Gastroesophageal sphincter (tissue), 4 donors: Measurements from ENCODE around the gene SLC3A2. TPM values are rescaled to one million over a fixed set of nuclear protein-coding genes. Genes with fewer than 3 reads are reported as not detected.

Source experiments
- ATAC-seq: fragments of 150-250 bp; one replicate; pipeline ENCODE4 v1.9.1; 2016; ENCODE audit warnings: mild to moderate bottlenecking, moderate library complexity
- H3K27ac ChIP-seq, 4 donors: fragments of 200-600 bp; sonication (generic) in 3 of 4; 1 replicate in 3 of 4; 2 replicates in 1 of 4; pipeline ENCODE4 v1.5.1; 2016 to 2019
- H3K27me3 ChIP-seq: fragments of 200-600 bp; sonication (generic); one replicate; pipeline ENCODE4 v1.5.1; 2019
- H3K36me3 ChIP-seq, 2 donors: fragments of 200-600 bp; sonication (generic); one replicate each; pipeline ENCODE4 v1.5.1; 2019; ENCODE audit warnings: control low read depth in 1 of 2
- H3K4me1 ChIP-seq, 3 donors: fragments of 200-600 bp; sonication (generic); 1 replicate in 2 of 3; 2 replicates in 1 of 3; pipeline ENCODE4 v1.5.1; 2016 to 2019; ENCODE audit warnings: control low read depth in 2 of 3
- H3K4me3 ChIP-seq, 2 donors: fragments of 200-600 bp; sonication (generic); one replicate each; pipeline ENCODE4 v1.5.1; 2019; ENCODE audit warnings: mild to moderate bottlenecking in 1 of 2, moderate library complexity in 1 of 2
- H3K9me3 ChIP-seq, 3 donors: fragments of 200-600 bp; sonication (generic); one replicate each; pipeline ENCODE4 v1.5.1; 2017 to 2019; ENCODE audit warnings: control low read depth in 2 of 3
- EP300 ChIP-seq: sonication (generic); formaldehyde crosslinking; IDR thresholded peaks from one replicate; pipeline ENCODE4 v1.6.1; 2017; ENCODE audit warnings: antibody characterized with exemption, mild to moderate bottlenecking
- POLR2A ChIP-seq, 2 donors: fragments of 450-650 bp; IDR thresholded peaks; one replicate each; pipeline ENCODE4 v1.6.1; 2017; ENCODE audit warnings: antibody characterized with exemption in 2 of 2, mild to moderate bottlenecking in 2 of 2, moderate library complexity in 1 of 2
- POLR2AphosphoS5 ChIP-seq: sonication (generic); formaldehyde crosslinking; IDR thresholded peaks from one replicate; pipeline ENCODE4 v1.6.1; 2017; ENCODE audit warnings: antibody characterized with exemption
- WGBS, 2 donors: methylation state at CpG; one replicate each; pipeline ENCODE4 v1.1.5; 2018; ENCODE audit warnings: low coverage in 1 of 2; 5-methylcytosine and 5-hydroxymethylcytosine counted together
- total RNA-seq, 4 donors: library from RNA; depleted of rRNA; stranded (reverse); fragments of >200 nt; gene quantifications; one replicate each; pipeline ENCODE4 v1.1.0, GENCODE V29; 2016
- TF ChIP-seq, protein P1 (sequence below), 4 experiments: fragments of 200-600 bp in 2 of 4; fragments of 450-650 bp in 2 of 4; sonication (generic) in 1 of 4; IDR thresholded peaks; one replicate each; pipeline ENCODE4 v1.5.1; 2017 to 2019; ENCODE audit warnings: antibody characterized with exemption in 4 of 4, mild to moderate bottlenecking in 2 of 4, moderate library complexity in 2 of 4

The SLC3A2 gene
- total RNA-seq, 4 donors from 2014 or later = 66.9 to 144 (median 80.2) TPM

DNA sequence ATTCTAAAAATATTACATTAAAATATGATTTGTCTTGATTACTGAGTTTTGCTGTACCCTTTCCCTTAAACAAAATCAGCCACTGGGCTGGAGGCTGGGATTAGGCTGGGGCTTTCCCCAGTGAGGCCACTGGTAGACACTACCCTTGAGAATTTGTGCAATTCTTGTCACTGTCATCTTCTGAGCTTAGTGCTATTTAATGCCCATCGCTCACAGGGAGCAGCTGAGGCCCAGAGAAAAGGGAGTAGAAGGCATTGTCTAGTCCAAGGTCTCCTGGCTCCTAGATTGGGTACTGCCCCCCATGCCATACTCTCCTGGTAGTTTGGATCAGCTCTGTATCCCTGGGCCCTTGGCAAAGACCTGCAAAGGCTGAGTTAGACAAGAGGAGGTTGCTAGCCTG, 33.7 kb downstream of the SLC3A2 start:
- H3K27ac ChIP-seq = no peak overlapping the region
- no peak overlapping the region for H3K4me3 ChIP-seq
- TF ChIP-seq, protein P1, sequence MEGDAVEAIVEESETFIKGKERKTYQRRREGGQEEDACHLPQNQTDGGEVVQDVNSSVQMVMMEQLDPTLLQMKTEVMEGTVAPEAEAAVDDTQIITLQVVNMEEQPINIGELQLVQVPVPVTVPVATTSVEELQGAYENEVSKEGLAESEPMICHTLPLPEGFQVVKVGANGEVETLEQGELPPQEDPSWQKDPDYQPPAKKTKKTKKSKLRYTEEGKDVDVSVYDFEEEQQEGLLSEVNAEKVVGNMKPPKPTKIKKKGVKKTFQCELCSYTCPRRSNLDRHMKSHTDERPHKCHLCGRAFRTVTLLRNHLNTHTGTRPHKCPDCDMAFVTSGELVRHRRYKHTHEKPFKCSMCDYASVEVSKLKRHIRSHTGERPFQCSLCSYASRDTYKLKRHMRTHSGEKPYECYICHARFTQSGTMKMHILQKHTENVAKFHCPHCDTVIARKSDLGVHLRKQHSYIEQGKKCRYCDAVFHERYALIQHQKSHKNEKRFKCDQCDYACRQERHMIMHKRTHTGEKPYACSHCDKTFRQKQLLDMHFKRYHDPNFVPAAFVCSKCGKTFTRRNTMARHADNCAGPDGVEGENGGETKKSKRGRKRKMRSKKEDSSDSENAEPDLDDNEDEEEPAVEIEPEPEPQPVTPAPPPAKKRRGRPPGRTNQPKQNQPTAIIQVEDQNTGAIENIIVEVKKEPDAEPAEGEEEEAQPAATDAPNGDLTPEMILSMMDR (IDR thresholded peaks at IDR 0.05) = no peak
- no peak for TF ChIP-seq POLR2AphosphoS5
- TF ChIP-seq POLR2A (IDR thresholded peaks at IDR 0.05) = no peak
- TF ChIP-seq EP300 = no peak
- no peaks in the 10 kb centered on the region for H3K27me3 ChIP-seq
- H3K36me3 ChIP-seq = no peaks in the 10 kb centered on the region
- peaks cover 0 to 4% (median under 1%) of the 10 kb centered on the region in 3 donors for H3K4me1 ChIP-seq
- H3K9me3 ChIP-seq = no peaks in the 10 kb centered on the region
- no peak for ATAC-seq
- 80% methylated on average over 1 of the region's 1 CpG; no CpG with 5 or more reads in 1 of the 2 donors for WGBS, 2 donors

DNA sequence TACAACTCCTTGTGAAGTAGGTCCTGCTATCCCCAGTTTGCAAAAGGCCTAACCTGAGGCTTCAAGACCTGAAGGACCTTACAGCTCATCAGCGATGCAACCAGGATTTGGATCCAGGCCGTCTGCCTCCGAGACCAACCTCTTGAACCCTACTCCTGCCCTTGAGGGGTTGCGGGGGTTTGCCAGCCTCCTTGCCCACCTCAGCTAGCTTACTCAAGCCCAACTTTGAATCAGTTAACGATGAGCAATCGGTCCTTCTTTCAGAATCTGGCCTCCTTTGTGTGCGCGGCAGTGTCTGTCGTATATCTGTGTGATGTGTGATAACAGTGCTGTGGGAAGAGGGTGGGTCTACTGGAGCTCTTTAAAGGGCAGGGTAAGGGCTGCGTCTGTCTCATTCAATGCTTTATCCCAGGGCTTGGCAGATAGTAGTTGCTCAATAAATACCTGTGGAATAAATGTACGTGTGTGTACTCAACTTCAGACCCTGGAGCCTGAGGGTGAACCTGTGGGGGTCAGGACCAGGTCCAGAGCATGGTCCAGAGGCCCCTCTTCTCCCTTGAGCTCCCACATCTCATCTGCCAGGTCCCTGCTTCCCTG, 37.3 kb downstream of the SLC3A2 start:
- Histone ChIP-seq H3K9me3 (no peaks in the 10 kb centered on the region), H3K27me3 (peaks cover 27% of the 10 kb centered on the region), H3K4me3 (no peak overlapping the region), H3K4me1 (peaks cover 0 to 20% (median 0%) of the 10 kb centered on the region in 3 donors), H3K36me3 (no peaks in the 10 kb centered on the region), H3K27ac (no peak overlapping the region)
- TF ChIP-seq EP300 = no peak
- TF ChIP-seq, protein P1 (IDR thresholded peaks at IDR 0.05) = no peak
- TF ChIP-seq POLR2AphosphoS5 = no peak
- TF ChIP-seq POLR2A (IDR thresholded peaks at IDR 0.05) = no peak
- ATAC-seq = no peak
- 88 to 93% methylated on average over 9 to 11 of the region's 11 CpGs for WGBS, 2 donors

DNA sequence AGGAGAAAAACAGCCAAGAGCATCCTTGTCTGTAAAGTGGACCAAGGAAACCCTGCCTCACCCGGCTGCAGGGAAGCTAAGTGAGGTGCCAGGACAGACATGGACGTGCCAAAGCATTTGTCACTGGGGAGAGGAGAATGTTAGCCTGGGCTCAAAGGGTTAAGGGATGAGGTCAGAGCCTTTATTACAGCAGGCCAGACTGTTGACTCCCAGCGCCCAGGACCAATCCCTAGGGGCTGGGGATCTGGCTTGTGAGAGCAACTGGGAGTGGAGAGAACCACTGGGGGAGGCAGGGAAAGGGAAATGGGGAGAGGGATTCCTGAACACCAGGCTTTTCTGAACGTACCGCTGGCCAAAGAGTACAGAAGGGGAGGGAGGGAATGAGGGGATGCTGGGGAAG, 37.8 kb downstream of the SLC3A2 start:
- no peak overlapping the region for H3K4me3 ChIP-seq
- peaks cover 33% of the 10 kb centered on the region for H3K27me3 ChIP-seq
- H3K27ac ChIP-seq = no peak overlapping the region
- H3K4me1 ChIP-seq = peaks cover 0 to 26% (median 1%) of the 10 kb centered on the region in 3 donors
- WGBS, 2 donors = 36 to 68% methylated on average over 3 of the region's 5 CpGs
- no peaks in the 10 kb centered on the region for H3K36me3 ChIP-seq
- TF ChIP-seq, protein P1 (IDR thresholded peaks at IDR 0.05) = no peak
- TF ChIP-seq POLR2AphosphoS5 = no peak
- no peak for TF ChIP-seq POLR2A (IDR thresholded peaks at IDR 0.05)
- no peak for TF ChIP-seq EP300
- no peak for ATAC-seq
- no peaks in the 10 kb centered on the region for H3K9me3 ChIP-seq

DNA sequence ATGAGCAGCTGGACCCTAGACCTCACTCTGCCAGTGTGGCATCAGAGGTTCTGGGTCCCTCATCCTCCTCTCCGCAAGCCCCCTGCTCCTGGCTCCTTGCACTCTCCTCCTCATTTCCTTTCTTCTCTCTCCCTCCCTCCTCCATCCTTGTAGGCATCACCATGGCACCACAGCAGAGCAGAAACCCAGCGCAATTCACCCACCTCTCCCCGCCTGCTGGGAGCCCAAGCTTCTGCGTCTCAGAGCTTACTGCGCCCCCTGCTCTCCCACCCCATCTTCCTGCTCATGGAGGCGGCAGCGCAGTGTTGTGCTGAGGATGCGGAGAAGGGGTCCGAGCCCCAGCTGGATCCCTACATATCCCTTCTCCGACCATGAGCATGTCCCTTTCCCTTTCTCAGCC, 38.8 kb downstream of the SLC3A2 start:
- 84 to 91% methylated on average over 7 of the region's 10 CpGs for WGBS, 2 donors
- no peak for ATAC-seq
- H3K27ac ChIP-seq = no peak overlapping the region
- TF ChIP-seq POLR2A (IDR thresholded peaks at IDR 0.05) = no peak
- TF ChIP-seq, protein P1 (IDR thresholded peaks at IDR 0.05) = no peak
- no peak for TF ChIP-seq EP300
- TF ChIP-seq POLR2AphosphoS5 = no peak
- peaks cover 0 to 33% (median 6%) of the 10 kb centered on the region in 3 donors for H3K4me1 ChIP-seq
- no peaks in the 10 kb centered on the region for H3K9me3 ChIP-seq
- H3K36me3 ChIP-seq = no peaks in the 10 kb centered on the region
- no peak overlapping the region for H3K4me3 ChIP-seq
- H3K27me3 ChIP-seq = peaks cover 42% of the 10 kb centered on the region
